MCF 10A (cell line): ENCODE measurements around the gene SERTAD4. TPM values are rescaled to one million over a fixed set of nuclear protein-coding genes. Genes with fewer than 3 reads are reported as not detected.
"Not testable (repeated sequence)": the region's sequence is repeated elsewhere in the genome, so short reads cannot be mapped to it uniquely, and the experiment has no call there.

Experiments
- Bru-seq: library from RNA; stranded (reverse); fragments of 400-500 nt; gene quantifications from one replicate; lab custom pipeline; 2021; lab: Mats Ljungman, UMichigan
- BruChase-seq, 2 experiments: library from RNA; stranded (reverse); fragments of 400-500 nt; gene quantifications; one replicate each; lab custom pipeline; 2021; lab: Mats Ljungman, UMichigan
- BruUV-seq: library from RNA; stranded (reverse); fragments of 400-500 nt; replicated peaks from 2 replicates; lab custom pipeline; 2021; lab: Mats Ljungman, UMichigan
- CTCF ChIA-PET: fragments of 300-600 bp; sonication (Branson Sonifier 250); formaldehyde crosslinking; extraction: SDS; loops from one replicate; lab custom pipeline; 2021; ENCODE audit warnings: antibody characterized with exemption, inconsistent platforms; lab: Yijun Ruan, JAX
- POLR2A ChIA-PET: fragments of 300-600, 350-650 bp; sonication (Branson Sonifier 250); formaldehyde crosslinking; extraction: SDS; loops from one replicate; lab custom pipeline; 2020; ENCODE audit warnings: antibody characterized with exemption, inconsistent platforms; lab: Yijun Ruan, JAX
- DNase-seq: peaks from one replicate; pipeline ENCODE4 v3.0.0-alpha.2; 2018; ENCODE audit not compliant: unreplicated experiment
- H3K27ac Mint-ChIP-seq: one replicate; pipeline ENCODE4 v1.8.0; 2022; ENCODE audit warnings: mild to moderate bottlenecking, low read depth, mixed read lengths; ENCODE audit not compliant: unreplicated experiment
- H3K27me3 Mint-ChIP-seq: one replicate; pipeline ENCODE4 v1.8.0; 2022; ENCODE audit warnings: mixed read lengths; ENCODE audit not compliant: insufficient read depth, unreplicated experiment
- H3K36me3 Mint-ChIP-seq: one replicate; pipeline ENCODE4 v1.8.0; 2022; ENCODE audit warnings: mild to moderate bottlenecking, moderate library complexity, mixed read lengths; ENCODE audit not compliant: insufficient read depth, unreplicated experiment
- H3K4me1 Mint-ChIP-seq: one replicate; pipeline ENCODE4 v1.8.0; 2022; ENCODE audit warnings: mixed read lengths; ENCODE audit not compliant: insufficient read depth, unreplicated experiment
- H3K4me3 Mint-ChIP-seq: one replicate; pipeline ENCODE4 v1.8.0; 2022; ENCODE audit warnings: mild to moderate bottlenecking, moderate library complexity, mixed read lengths; ENCODE audit not compliant: unreplicated experiment
- H3K9me3 Mint-ChIP-seq: one replicate; pipeline ENCODE4 v1.8.0; 2022; ENCODE audit warnings: mixed read lengths; ENCODE audit not compliant: unreplicated experiment
- intact Hi-C: fragments of 100-400 bp; cut with micrococcal nuclease; formaldehyde crosslinking; loops from 2 replicates; pipeline ENCODE4 v1.14.1; 2022
- long read RNA-seq: library from polyadenylated mRNA; stranded (forward); transcript quantifications from one replicate; pipeline ENCODE4 v2.0.0, GENCODE V29; 2022
- total RNA-seq: library from RNA; stranded (reverse); gene quantifications from 2 replicates; pipeline ENCODE4 v1.2.3, GENCODE V29; 2022
- TF ChIP-seq, protein P1 (sequence below): fragments of 200-600 bp; IDR thresholded peaks from one replicate; pipeline ENCODE4 v1.8.0; 2022; ENCODE audit warnings: antibody characterized with exemption, mild to moderate bottlenecking; ENCODE audit not compliant: unreplicated experiment

The SERTAD4 gene
- total RNA-seq (0.19 TPM in 1 of 2 replicates, not detected in the other), Bru-seq, nascent RNA (percentile 24 among the genes with signal in this experiment), BruChase-seq, experiment 1, labeled RNA remaining after a 6-hour chase (percentile 32 among the genes with signal in this experiment), BruChase-seq, experiment 2, labeled RNA remaining after a 2-hour chase (percentile 33 among the genes with signal in this experiment)
- long read RNA-seq, full-length matches to known transcripts = 1 of 1 reads
- long read RNA-seq, partial matches to known transcripts = 0 of 1 reads
- long read RNA-seq, other reads (novel, unspliced or antisense) = 0 of 1 reads

DNA sequence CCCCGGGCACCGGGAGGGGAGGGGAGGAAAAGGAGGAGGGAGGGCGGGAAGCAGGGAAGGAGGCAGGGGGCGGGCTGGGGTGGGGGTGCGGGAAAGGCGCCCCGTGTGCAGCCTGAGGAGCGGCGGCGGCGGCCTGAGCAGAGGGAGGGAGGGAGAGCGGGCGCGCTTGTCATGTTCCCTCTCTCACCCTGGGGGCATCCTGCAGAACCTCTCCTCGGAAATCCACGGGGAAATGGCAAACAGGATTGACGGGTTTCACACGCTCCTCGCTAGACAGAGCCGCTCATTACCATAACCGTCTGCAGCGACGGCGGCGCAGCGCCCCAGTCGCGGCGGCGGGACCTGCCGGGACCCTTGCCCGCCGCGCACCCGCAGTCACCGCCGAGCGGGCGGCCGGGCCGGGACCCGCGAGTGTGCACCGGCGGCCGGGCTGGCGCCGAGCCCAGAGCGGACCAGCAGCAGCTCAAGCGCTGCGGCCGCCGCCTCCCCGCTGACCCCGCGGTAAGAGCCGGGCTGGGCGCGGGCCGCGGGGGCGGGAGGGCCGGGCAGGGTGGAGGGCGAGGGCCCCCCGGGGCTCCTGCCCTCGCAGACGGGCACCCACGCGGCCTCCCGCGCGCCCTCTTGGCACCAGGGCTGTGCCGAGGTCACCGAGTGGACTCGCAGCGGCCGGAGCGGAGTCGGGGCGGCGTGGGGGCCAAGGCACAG, at the start of gene SERTAD4:
Gene SERTAD4 (plus strand): TSS at position 286 of the 705 bp plus-strand sequence. CDS start 5,165 bp downstream, outside the sequence.
- TF ChIP-seq, protein P1, sequence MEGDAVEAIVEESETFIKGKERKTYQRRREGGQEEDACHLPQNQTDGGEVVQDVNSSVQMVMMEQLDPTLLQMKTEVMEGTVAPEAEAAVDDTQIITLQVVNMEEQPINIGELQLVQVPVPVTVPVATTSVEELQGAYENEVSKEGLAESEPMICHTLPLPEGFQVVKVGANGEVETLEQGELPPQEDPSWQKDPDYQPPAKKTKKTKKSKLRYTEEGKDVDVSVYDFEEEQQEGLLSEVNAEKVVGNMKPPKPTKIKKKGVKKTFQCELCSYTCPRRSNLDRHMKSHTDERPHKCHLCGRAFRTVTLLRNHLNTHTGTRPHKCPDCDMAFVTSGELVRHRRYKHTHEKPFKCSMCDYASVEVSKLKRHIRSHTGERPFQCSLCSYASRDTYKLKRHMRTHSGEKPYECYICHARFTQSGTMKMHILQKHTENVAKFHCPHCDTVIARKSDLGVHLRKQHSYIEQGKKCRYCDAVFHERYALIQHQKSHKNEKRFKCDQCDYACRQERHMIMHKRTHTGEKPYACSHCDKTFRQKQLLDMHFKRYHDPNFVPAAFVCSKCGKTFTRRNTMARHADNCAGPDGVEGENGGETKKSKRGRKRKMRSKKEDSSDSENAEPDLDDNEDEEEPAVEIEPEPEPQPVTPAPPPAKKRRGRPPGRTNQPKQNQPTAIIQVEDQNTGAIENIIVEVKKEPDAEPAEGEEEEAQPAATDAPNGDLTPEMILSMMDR = no peak
- DNase-seq = peak; percentile 57
- Mint-ChIP-seq H3K27ac (no peak within 1 kb of the TSS), H3K27me3 (no peaks in the 10 kb centered on the region), H3K36me3 (no peaks in the 10 kb centered on the region), H3K9me3 (no peaks in the 10 kb centered on the region), H3K4me1 (peaks cover 17% of the 10 kb centered on the region), H3K4me3 (peak within 1 kb of the TSS; percentile 69)
- CTCF ChIA-PET = interaction anchor here (0.6 to 1.7 kb wide), 5 partner anchors 33 to 1282 kb away, joined by 3 to 6 read pairs (median 4); no protein-coding TSS in a partner anchor
- no TSS peak for BruUV-seq
- POLR2A ChIA-PET = interaction anchor here (0.6 to 2.0 kb wide), 7 partner anchors 10 to 132 kb away, joined by 3 to 9 read pairs (median 4); no protein-coding TSS in a partner anchor
- intact Hi-C loops = loop anchor here (2.0 to 10.0 kb wide), 4 partner anchors 44 to 140 kb away; no protein-coding TSS in a partner anchor

DNA sequence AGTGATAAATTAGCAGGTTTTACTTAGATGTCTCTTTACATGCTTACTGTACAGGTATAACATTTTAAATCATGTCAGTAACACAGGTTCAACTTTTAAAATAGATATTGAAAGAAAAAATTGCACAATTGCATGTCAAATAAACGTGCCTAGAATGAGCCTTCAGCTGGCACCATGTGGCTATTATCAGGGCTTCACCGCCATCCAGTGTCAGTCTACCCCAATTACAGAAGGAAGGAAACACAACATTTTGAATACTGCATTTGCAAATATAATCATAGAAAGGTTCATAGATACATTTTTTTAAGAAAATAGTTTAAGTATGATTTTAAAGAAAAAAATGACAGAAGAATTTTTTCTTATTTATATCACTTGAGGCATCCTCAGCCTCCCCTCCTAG, 47.5 kb upstream of the SERTAD4 start:
- intact Hi-C loops = no loop called here
- Mint-ChIP-seq H3K27me3 (peaks cover 8% of the 10 kb centered on the region), H3K4me3 (no peak overlapping the region), H3K9me3 (no peaks in the 10 kb centered on the region), H3K27ac (no peak overlapping the region), H3K4me1 (no peaks in the 10 kb centered on the region), H3K36me3 (no peaks in the 10 kb centered on the region)
- no TSS peak for BruUV-seq
- CTCF ChIA-PET = interaction anchor here (0.5 to 1.3 kb wide), 5 partner anchors 10 to 1460 kb away, joined by 3 to 5 read pairs (median 3); no protein-coding TSS in a partner anchor
- TF ChIP-seq, protein P1 = no peak
- POLR2A ChIA-PET = interaction anchor here (0.7 to 1.3 kb wide), 2 partner anchors 15 to 49 kb away, joined by 3 read pairs; no protein-coding TSS in a partner anchor
- no peak for DNase-seq

DNA sequence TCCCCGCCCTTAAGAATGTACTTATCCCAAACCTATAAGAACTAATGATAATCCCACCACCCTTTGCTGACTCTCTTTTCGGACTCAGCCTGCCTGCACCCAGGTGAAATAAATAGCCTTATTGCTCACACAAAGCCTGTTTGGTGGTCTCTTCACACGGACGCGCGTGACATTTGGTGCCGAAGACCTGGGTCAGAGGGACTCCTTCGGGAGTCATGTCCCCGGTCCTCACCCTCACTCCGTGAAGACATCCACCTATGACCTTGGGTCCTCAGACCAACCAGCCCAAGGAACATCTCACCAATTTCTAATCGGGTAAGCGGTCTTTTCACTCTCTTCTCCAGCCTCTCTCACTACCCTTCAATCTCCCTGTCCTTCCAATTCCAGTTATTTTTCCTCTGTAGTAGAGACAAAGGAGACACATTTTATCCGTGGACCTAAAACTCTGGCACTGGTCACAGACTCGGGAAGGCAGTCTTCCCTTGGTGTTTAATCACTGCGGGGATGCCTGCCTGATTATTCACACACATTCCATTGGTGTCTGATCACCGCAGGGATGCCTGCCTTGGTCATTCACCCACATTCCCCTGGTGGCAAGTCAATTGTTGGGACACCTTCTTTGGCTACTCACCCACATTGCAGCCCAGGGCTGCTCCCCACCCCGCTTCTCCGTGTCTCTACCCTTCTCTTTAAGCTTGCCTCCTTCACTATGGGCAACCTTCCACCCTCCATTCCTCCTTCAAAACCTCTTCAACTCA, 44.6 kb upstream of the SERTAD4 start:
- H3K4me1 Mint-ChIP-seq, BruUV-seq, H3K4me3 Mint-ChIP-seq, H3K27me3 Mint-ChIP-seq, POLR2A ChIA-PET, H3K27ac Mint-ChIP-seq, H3K9me3 Mint-ChIP-seq, H3K36me3 Mint-ChIP-seq: not testable (repeated sequence)
- CTCF ChIA-PET = interaction anchor here (0.6 to 1.0 kb wide), 2 partner anchors 10 to 45 kb away, joined by 3 to 4 read pairs; no protein-coding TSS in a partner anchor
- intact Hi-C loops = loop anchor here (2.0 kb wide), 1 partner anchor 45 kb away; the partner anchor contains the start of gene SERTAD4
- DNase-seq = peak; percentile 78

DNA sequence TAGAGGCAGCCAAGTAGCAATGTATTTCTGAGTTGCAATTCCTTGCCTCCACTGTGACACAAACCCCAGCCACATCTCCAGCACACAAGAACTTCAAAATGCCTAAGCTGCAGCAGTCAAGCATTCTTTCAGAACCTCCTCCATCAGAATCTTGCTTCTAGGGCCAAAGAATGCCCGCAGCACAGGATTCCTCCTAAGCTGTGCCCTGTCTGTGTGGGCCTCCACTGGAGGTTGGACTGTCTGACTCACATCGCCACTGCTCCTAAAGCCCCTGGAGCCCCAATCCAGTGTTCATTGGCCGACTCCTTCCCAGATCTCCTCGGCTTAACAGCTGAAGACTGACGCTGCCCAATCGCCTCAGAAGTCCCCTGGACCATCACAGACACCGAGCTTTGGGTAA, 43.2 kb upstream of the SERTAD4 start:
- H3K27ac Mint-ChIP-seq = no peak overlapping the region
- ChIA-PET CTCF (interaction anchor here (0.6 to 1.1 kb wide), 4 partner anchors 8 to 120 kb away, joined by 3 read pairs; no protein-coding TSS in a partner anchor), POLR2A (interaction anchor here (0.6 kb wide), 1 partner anchor 863 kb away, joined by 3 read pairs; no protein-coding TSS in a partner anchor)
- TF ChIP-seq, protein P1 = no peak
- no peak overlapping the region for H3K4me3 Mint-ChIP-seq
- intact Hi-C loops = loop anchor here (2.0 kb wide), 1 partner anchor 43 kb away; the partner anchor contains the start of gene SERTAD4
- no TSS peak for BruUV-seq
- H3K4me1 Mint-ChIP-seq = no peaks in the 10 kb centered on the region
- H3K9me3 Mint-ChIP-seq = no peaks in the 10 kb centered on the region
- H3K27me3 Mint-ChIP-seq = no peaks in the 10 kb centered on the region
- no peaks in the 10 kb centered on the region for H3K36me3 Mint-ChIP-seq
- DNase-seq = no peak
